Lower leg skin (tissue), 4 donors: ENCODE measurements around the gene CAMTA1. TPM values are rescaled to one million over a fixed set of nuclear protein-coding genes. Genes with fewer than 3 reads are reported as not detected.

Experiments
- DNase-seq, 2 donors: peaks; one replicate each; pipeline ENCODE4 v3.0.0-alpha.2; 2019; ENCODE audit warnings: low spot score in 2 of 2
- H3K4me3 ChIP-seq: fragments of 200-600 bp; sonication (generic); 2 replicates; pipeline ENCODE4 v1.5.1; 2017; ENCODE audit warnings: mild to moderate bottlenecking, low read depth; ENCODE audit not compliant: poor library complexity, severe bottlenecking
- CTCF ChIP-seq, 3 donors: fragments of 450-650 bp; IDR thresholded peaks; one replicate each; pipeline ENCODE4 v1.5.1; 2016; ENCODE audit warnings: antibody characterized with exemption in 3 of 3, mild to moderate bottlenecking in 3 of 3, moderate library complexity in 2 of 3
- POLR2A ChIP-seq, 2 donors: fragments of 450-650 bp; IDR thresholded peaks; one replicate each; pipeline ENCODE4 v1.6.1; 2016 to 2017; ENCODE audit warnings: antibody characterized with exemption in 2 of 2, mild to moderate bottlenecking in 1 of 2, moderate library complexity in 1 of 2
- WGBS, 2 donors: methylation state at CpG; one replicate each; pipeline ENCODE4 v1.1.5; 2018; 5-methylcytosine and 5-hydroxymethylcytosine counted together
- intact Hi-C: fragments of 100-400 bp; cut with DNase I; formaldehyde crosslinking; loops from one replicate; pipeline ENCODE4 v1.15.0; 2023; ENCODE audit warnings: low total_unique reads
- total RNA-seq, 4 donors: library from RNA; depleted of rRNA; stranded (reverse); fragments of >200 nt; gene quantifications; one replicate each; pipeline ENCODE4 v1.1.0, GENCODE V29; 2016

The CAMTA1 gene
- total RNA-seq, 4 donors from 2014 or later: 24.4 to 52.3 (median 32.9) TPM

- intact Hi-C loops: no loop called here
- no peak overlapping the region for H3K4me3 ChIP-seq
- 87 to 96% methylated on average over 9 of the region's 9 CpGs for WGBS, 2 donors
- no peak for DNase-seq
- no peak for TF ChIP-seq POLR2A (IDR thresholded peaks at IDR 0.05)
- TF ChIP-seq CTCF (IDR thresholded peaks at IDR 0.05): no peak
Measured at GRCh38 chr1:7744882-7745281, 959.6 kb downstream of the CAMTA1 start.

- TF ChIP-seq CTCF (IDR thresholded peaks at IDR 0.05) (no peak), POLR2A (IDR thresholded peaks at IDR 0.05) (no peak)
- peak in 1 of 2 donors; percentile 34 for DNase-seq
- intact Hi-C loops: no loop called here
- H3K4me3 ChIP-seq: no peak overlapping the region
- 49 to 60% methylated on average over 10 of the region's 10 CpGs for whole genome bisulfite sequencing, 2 donors
Measured at GRCh38 chr1:7745783-7746182, 960.5 kb downstream of the CAMTA1 start.

- intact Hi-C loops: no loop called here
- no peak for TF ChIP-seq POLR2A (IDR thresholded peaks at IDR 0.05)
- TF ChIP-seq CTCF (IDR thresholded peaks at IDR 0.05): no peak
- WGBS, 2 donors: 88 to 92% methylated on average over 5 of the region's 5 CpGs
- no peak overlapping the region for H3K4me3 ChIP-seq
- no peak for DNase-seq
Measured at GRCh38 chr1:7747605-7748004, 962.4 kb downstream of the CAMTA1 start.

- DNase-seq: no peak
- TF ChIP-seq CTCF (IDR thresholded peaks at IDR 0.05) (no peak), POLR2A (IDR thresholded peaks at IDR 0.05) (no peak)
- 56 to 58% methylated on average over 5 of the region's 5 CpGs for WGBS, 2 donors
- H3K4me3 ChIP-seq: no peak overlapping the region
- intact Hi-C loops: no loop called here
Measured at GRCh38 chr1:7749126-7749525, 963.9 kb downstream of the CAMTA1 start.

- 88 to 92% methylated on average over 11 of the region's 11 CpGs for WGBS, 2 donors
Measured at GRCh38 chr1:7751174-7751573, 965.9 kb downstream of the CAMTA1 start.

More at GRCh38 chr1:7751174-7751573, 965.9 kb downstream of the CAMTA1 start:
- intact Hi-C loops: no loop called here
- TF ChIP-seq CTCF (IDR thresholded peaks at IDR 0.05) (no peak), POLR2A (IDR thresholded peaks at IDR 0.05) (no peak)
- no peak overlapping the region for H3K4me3 ChIP-seq
- no peak for DNase-seq
